Nephron (organoid): ENCODE data around the gene ANKRD1.
"Not testable (repeated sequence)": the region's sequence is repeated elsewhere in the genome, so short reads cannot be mapped to it uniquely, and the experiment has no call there.

Experiments
- H3K27ac Mint-ChIP-seq, 3 experiments: 2 replicates each; pipeline ENCODE4 v1.8.0; 2020; ENCODE audit warnings: mixed read lengths in 3 of 3, mild to moderate bottlenecking in 2 of 3, moderate library complexity in 1 of 3
- H3K27me3 Mint-ChIP-seq: 2 replicates; pipeline ENCODE4 v1.8.0; 2021; ENCODE audit warnings: low read depth, mild to moderate bottlenecking, moderate library complexity, mixed read lengths
- H3K36me3 Mint-ChIP-seq: 2 replicates; pipeline ENCODE4 v1.8.0; 2020; ENCODE audit warnings: low read depth, mixed read lengths
- H3K4me1 Mint-ChIP-seq: 2 replicates; pipeline ENCODE4 v1.8.0; 2020; ENCODE audit warnings: mixed read lengths
- H3K4me3 Mint-ChIP-seq, 3 experiments: 2 replicates each; pipeline ENCODE4 v1.8.0; 2020; ENCODE audit warnings: mild to moderate bottlenecking in 3 of 3, mixed read lengths in 3 of 3, moderate library complexity in 2 of 3
- H3K9me3 Mint-ChIP-seq: 2 replicates; pipeline ENCODE4 v1.8.0; 2020; ENCODE audit warnings: mixed read lengths
- CTCF ChIP-seq, 3 experiments: fragments of 200-600 bp; sonication (generic); IDR thresholded peaks; one replicate each; pipeline ENCODE4 v1.5.0; 2021; ENCODE audit warnings: antibody characterized with exemption in 3 of 3; ENCODE audit not compliant: unreplicated experiment in 3 of 3

ANKRD1 gene

DNA sequence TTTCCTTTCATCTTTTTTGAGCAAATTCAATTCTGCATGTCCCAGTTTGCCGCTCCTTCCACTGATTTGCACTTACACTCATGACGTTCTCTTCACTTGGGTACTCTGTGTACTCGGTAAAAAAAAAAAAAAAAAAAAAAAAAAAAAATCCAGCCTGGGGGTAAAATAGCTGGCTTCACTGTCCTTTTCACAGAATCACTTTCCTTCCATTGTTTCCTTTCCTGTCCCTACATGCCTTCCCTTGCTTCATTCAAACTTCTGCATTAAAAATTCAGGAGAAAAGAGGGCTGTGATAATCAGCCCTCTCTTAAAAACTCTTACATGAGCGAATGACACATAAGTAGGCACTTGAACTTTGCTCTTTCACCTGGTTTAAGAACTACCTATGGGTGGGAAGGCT lies 8.7 kb downstream of the ANKRD1 start:
- no peak overlapping the region for H3K27ac Mint-ChIP-seq
- H3K27me3 Mint-ChIP-seq: no peaks in the 10 kb centered on the region
- peaks cover 16% of the 10 kb centered on the region for H3K36me3 Mint-ChIP-seq
- no peak overlapping the region for H3K4me3 Mint-ChIP-seq
- no peaks in the 10 kb centered on the region for H3K9me3 Mint-ChIP-seq
- peaks cover 22% of the 10 kb centered on the region for H3K4me1 Mint-ChIP-seq
- no peak for TF ChIP-seq CTCF (IDR thresholded peaks at IDR 0.05; ENCODE audit: unreplicated experiment in 3 of 3)

DNA sequence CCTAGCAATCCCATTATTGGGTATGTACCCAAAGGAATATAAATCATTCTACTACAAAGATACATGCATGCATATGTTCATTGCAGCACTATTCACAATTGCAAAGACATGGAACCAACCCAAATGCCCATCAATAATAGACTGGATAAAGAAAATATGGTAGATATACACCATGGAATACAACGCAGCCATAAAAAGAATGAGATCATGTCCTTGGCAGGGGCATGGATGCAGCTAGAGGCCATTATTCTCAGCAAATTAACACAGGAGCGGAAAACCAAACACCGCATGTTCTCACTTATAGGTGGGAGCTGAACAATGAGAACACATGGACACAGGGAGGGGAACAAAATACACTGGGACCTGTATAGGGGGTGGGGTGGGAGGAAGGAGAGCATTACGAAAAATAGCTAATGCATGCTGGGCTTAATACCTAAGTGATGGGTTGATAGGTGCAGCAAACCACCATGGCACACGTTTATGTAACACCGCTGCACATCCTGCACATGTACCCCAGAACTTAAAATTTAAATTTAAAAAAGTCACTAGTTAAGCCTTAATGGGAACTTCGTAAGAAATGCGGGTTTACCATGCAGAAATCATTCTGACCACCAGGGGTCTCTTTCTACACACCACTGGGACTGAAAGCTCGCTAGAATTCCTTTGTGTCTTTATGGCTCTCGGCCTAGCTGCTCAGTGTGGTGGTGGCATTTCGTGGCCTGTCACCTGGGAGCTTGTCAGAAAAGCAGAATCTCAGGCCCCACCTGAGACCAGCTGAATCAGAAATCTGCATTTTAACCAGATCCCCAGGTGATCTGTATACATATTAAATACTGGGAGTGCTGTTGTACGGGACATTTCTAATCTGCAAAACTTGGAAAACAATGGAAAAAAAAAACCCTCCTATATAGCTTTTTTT lies 9.5 kb downstream of the ANKRD1 start:
- H3K4me1 Mint-ChIP-seq: peaks cover 15% of the 10 kb centered on the region
- peak; percentile 88 to 91 (median 89) for TF ChIP-seq CTCF (IDR thresholded peaks at IDR 0.05; ENCODE audit: unreplicated experiment in 3 of 3)

GRCh38 chr10:90906596-90906995 lies 14.3 kb downstream of the ANKRD1 start:
- peaks cover 1% of the 10 kb centered on the region for H3K4me1 Mint-ChIP-seq
- peaks cover 39% of the 10 kb centered on the region for H3K36me3 Mint-ChIP-seq
- TF ChIP-seq CTCF (IDR thresholded peaks at IDR 0.05; ENCODE audit: unreplicated experiment in 3 of 3): no peak
- no peak overlapping the region for H3K27ac Mint-ChIP-seq
- H3K27me3 Mint-ChIP-seq: no peaks in the 10 kb centered on the region
- no peak overlapping the region for H3K4me3 Mint-ChIP-seq
- no peaks in the 10 kb centered on the region for H3K9me3 Mint-ChIP-seq

More for the DNA sequence above, 9.5 kb downstream of the ANKRD1 start:
- Mint-ChIP-seq H3K4me3 (no peak overlapping the region), H3K36me3 (peaks cover 19% of the 10 kb centered on the region), H3K27ac (peak overlapping the region; percentile 61 to 88 (median 77)), H3K27me3 (no peaks in the 10 kb centered on the region), H3K9me3 (no peaks in the 10 kb centered on the region)

GRCh38 chr10:90905925-90906324 lies 15.0 kb downstream of the ANKRD1 start:
- H3K4me3 Mint-ChIP-seq: no peak overlapping the region
- no peak for TF ChIP-seq CTCF (IDR thresholded peaks at IDR 0.05; ENCODE audit: unreplicated experiment in 3 of 3)
- H3K27me3 Mint-ChIP-seq: no peaks in the 10 kb centered on the region
- peaks cover 42% of the 10 kb centered on the region for H3K36me3 Mint-ChIP-seq
- no peaks in the 10 kb centered on the region for H3K4me1 Mint-ChIP-seq
- H3K9me3 Mint-ChIP-seq: no peaks in the 10 kb centered on the region
- no peak overlapping the region for H3K27ac Mint-ChIP-seq

DNA sequence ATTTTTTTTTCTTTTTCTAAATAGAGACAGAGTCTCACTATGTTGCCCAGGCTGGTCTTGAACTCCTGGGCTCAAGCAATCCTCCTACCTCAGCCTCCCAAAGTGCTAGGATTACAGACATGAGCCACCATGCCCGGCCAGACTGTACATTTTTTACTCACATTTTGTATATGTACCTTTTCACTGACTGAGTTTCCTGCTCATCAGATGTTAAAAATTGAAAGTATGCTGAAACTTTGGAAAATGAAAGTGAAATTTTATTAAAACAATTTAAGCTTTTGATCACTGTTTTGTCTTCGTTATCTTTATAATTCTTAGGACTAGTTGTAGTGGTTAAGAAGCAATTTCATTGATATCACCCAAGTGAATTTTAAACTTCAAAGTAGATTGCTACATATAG lies 24.0 kb downstream of the ANKRD1 start:
- H3K27me3 Mint-ChIP-seq, H3K27ac Mint-ChIP-seq, H3K9me3 Mint-ChIP-seq, H3K4me1 Mint-ChIP-seq, H3K4me3 Mint-ChIP-seq: not testable (repeated sequence)
- peaks cover 51% of the 10 kb centered on the region for H3K36me3 Mint-ChIP-seq

- Mint-ChIP-seq H3K9me3 (no peaks in the 10 kb centered on the region), H3K27me3 (no peaks in the 10 kb centered on the region), H3K27ac (no peak overlapping the region), H3K4me1 (no peaks in the 10 kb centered on the region), H3K36me3 (peaks cover 67% of the 10 kb centered on the region), H3K4me3 (no peak overlapping the region)
- no peak for TF ChIP-seq CTCF (IDR thresholded peaks at IDR 0.05; ENCODE audit: unreplicated experiment in 3 of 3)
Observed at GRCh38 chr10:90893190-90893589, 27.7 kb downstream of the ANKRD1 start.
